Vagina (tissue), 2 donors: Measurements from ENCODE around the gene OGDH.
"Not testable (repeated sequence)": the region's sequence is repeated elsewhere in the genome, so short reads cannot be mapped to it uniquely, and the experiment has no call there.

ENCODE experiments used
- POLR2AphosphoS5 ChIP-seq, 2 donors: sonication (generic); formaldehyde crosslinking; IDR thresholded peaks; one replicate each; pipeline ENCODE4 v1.9.0; 2017; ENCODE audit warnings: antibody characterized with exemption in 2 of 2, mild to moderate bottlenecking in 2 of 2, low read depth in 1 of 2; ENCODE audit not compliant: insufficient read depth in 1 of 2
- TF ChIP-seq, protein P1 (sequence below), 3 experiments: fragments of 450-650 bp in 2 of 3; fragments of 200-600 bp in 1 of 3; sonication (generic) in 1 of 3; IDR thresholded peaks; one replicate each; pipeline ENCODE4 v1.5.1; 2017 to 2019; ENCODE audit warnings: antibody characterized with exemption in 3 of 3, mild to moderate bottlenecking in 2 of 3, moderate library complexity in 2 of 3

DNA sequence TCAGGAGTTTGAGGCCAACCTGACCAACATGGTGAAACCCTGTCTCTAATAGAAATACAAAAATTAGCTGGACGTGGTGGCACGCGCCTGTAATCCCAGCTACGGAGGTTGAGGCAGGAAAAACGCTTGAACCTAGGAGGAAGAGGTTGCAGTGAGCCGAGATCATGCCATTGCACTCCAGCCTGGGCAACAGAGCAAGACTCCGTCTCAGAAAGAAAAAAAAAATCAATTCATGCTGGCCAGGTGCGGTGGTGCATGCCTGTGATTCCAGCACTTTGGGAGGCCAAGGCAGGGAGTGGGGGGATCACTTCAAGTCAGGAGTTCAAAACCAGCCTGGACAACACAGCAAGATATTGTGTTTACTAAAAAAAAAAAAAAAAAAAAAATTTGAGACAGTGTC lies 9.2 kb upstream of the OGDH start:
- TF ChIP-seq, protein P1, sequence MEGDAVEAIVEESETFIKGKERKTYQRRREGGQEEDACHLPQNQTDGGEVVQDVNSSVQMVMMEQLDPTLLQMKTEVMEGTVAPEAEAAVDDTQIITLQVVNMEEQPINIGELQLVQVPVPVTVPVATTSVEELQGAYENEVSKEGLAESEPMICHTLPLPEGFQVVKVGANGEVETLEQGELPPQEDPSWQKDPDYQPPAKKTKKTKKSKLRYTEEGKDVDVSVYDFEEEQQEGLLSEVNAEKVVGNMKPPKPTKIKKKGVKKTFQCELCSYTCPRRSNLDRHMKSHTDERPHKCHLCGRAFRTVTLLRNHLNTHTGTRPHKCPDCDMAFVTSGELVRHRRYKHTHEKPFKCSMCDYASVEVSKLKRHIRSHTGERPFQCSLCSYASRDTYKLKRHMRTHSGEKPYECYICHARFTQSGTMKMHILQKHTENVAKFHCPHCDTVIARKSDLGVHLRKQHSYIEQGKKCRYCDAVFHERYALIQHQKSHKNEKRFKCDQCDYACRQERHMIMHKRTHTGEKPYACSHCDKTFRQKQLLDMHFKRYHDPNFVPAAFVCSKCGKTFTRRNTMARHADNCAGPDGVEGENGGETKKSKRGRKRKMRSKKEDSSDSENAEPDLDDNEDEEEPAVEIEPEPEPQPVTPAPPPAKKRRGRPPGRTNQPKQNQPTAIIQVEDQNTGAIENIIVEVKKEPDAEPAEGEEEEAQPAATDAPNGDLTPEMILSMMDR (IDR thresholded peaks at IDR 0.05), result not testable (repeated sequence)
- TF ChIP-seq POLR2AphosphoS5 (IDR thresholded peaks at IDR 0.05; ENCODE audit: insufficient read depth in 1 of 2, low read depth in 1 of 2), result not testable (repeated sequence)
